H1 (cell line): ENCODE measurements around the gene IZUMO4. TPM values are rescaled to one million over a fixed set of nuclear protein-coding genes. Genes with fewer than 3 reads are reported as not detected.

Source experiments
- BCL11A ChIP-seq, 2 experiments: IDR thresholded peaks; one replicate each; pipeline ENCODE4 v1.6.1; 2011; ENCODE audit warnings: low read depth in 2 of 2, low read length in 2 of 2, mild to moderate bottlenecking in 2 of 2
- CTBP2 ChIP-seq: IDR thresholded peaks from 2 replicates; pipeline ENCODE4 v1.7.0; 2011; ENCODE audit warnings: borderline replicate concordance, mild to moderate bottlenecking, moderate library complexity, mixed read lengths, low read length; ENCODE audit not compliant: insufficient read depth, insufficient read length
- SAP30 ChIP-seq: fragments of 300-600 bp; sonication (generic); IDR thresholded peaks from 2 replicates; pipeline ENCODE4 v1.7.1; 2012; ENCODE audit warnings: low read length, moderate library complexity, mild to moderate bottlenecking, inconsistent platforms; ENCODE audit not compliant: insufficient read depth, insufficient replicate concordance
- polyA plus RNA-seq, 7 experiments: library from polyadenylated mRNA; depleted of rRNA in 3 of 7; stranded (reverse) in 5 of 7; unstranded in 2 of 7; fragments of >200 nt in 5 of 7; fragments of 200-250 nt in 2 of 7; gene quantifications; 1 replicate in 5 of 7; 2 replicates in 1 of 7; 4 replicates in 1 of 7; pipeline versions ENCODE4 v1.2.1 to v1.2.3, GENCODE V29; 2011 to 2013; ENCODE audit warnings: missing spikeins in 2 of 7, mixed read lengths in 2 of 7
- total RNA-seq: library from RNA; stranded (reverse); fragmentation: NEBNext Ultra II Directional; extraction: Animal tissue kit (Norgen Biotek cat#: 25700); gene quantifications from 2 replicates; pipeline ENCODE4 v1.2.1, GENCODE V29; 2021

IZUMO4 gene
- total and polyA plus RNA-seq, 2 of the 8 experiments (the other 6 are each of a cell fraction or from before 2014, with no cell fraction given), result 1.8 to 1.9 TPM

- no peak for TF ChIP-seq BCL11A (IDR thresholded peaks at IDR 0.05; ENCODE audit: low read depth in 2 of 2, low read length in 2 of 2)
- TF ChIP-seq CTBP2, result no peak
- TF ChIP-seq SAP30, result no peak
Observed at GRCh38 chr19:2064788-2065524, 31.8 kb upstream of the IZUMO4 start (continued).
